DLD1 (cell line): Measurements from ENCODE around the gene NBR1.
"Not testable (repeated sequence)": the region's sequence is repeated elsewhere in the genome, so short reads cannot be mapped to it uniquely, and the experiment has no call there.

Experiments
- in situ Hi-C: cut with HindIII; loops from 2 replicates; pipeline ENCODE4 v1.10.0; 2017; ENCODE audit warnings: low sequenced_read_pairs

The NBR1 gene

GRCh38 chr17:43212641-43213490, 41.9 kb downstream of the NBR1 start:
- in situ Hi-C loops: no loop called here

DNA sequence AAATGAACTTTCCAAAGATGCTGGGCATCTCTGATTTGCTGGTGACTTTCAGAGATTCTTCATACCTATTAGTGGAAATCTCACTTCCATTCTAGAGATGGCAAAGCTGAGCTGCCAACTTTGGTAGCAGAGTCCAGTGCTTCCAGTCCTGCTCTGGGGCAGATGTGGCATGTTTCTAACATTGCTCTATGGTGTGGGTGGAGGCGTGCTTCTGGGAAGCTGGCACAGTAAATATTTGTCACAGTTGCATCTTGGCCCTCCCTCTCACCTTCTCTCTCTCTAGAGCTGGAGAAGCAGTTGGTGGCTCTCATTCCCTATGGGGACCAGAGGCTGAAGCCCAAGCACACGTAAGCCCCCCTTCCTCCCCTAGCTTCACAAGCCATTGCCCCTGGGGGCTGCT, 42.5 kb downstream of the NBR1 start:
- in situ Hi-C loops: no loop called here

GRCh38 chr17:43215341-43215740, 44.3 kb downstream of the NBR1 start:
- in situ Hi-C loops: no loop called here

DNA sequence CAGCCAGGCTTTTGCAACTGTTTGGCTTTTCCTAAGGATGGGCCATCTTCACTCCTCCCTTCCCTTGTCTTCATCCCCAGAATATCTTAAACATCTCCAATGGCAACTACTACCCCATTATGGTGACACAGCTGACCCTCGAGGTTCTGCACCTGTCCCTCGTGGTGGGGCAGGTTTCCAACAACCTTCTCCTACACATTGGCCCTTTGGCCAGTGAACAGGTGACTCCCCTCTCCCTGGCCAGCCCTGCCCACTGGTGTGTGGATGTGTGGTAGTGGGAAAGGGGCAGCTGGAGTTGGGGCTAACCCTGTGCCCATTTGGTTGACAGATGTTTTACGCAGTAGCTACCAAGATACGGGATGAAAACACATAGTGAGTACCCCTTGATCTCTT, 45.4 kb downstream of the NBR1 start:
- in situ Hi-C loops: no loop called here

- in situ Hi-C loops: no loop called here
Observed at GRCh38 chr17:43216762-43217613, 46.0 kb downstream of the NBR1 start.

DNA sequence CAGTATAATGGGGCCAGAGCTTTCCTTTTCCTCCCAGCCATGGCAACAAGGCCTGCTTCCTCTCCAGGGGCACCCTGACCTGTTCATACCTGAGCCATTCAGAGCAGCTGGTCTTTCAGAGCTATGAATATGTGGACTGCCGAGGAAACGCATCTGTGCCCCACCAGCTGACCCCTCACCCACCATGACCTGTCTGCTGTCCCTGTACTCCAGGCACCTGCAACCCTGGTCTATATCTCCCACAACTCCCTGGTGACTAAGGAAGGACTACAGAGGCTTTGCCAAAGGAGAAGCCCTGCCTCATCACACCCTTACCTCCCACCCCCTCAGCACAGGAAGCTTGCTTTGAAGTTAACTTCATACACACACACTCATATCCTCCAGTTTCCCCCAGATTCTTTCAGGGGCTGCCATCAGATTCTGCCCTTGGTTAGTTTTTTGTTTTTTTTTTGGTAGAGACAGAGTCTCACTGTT, 46.6 kb downstream of the NBR1 start:
- in situ Hi-C loops: no loop called here

GRCh38 chr17:43219001-43219400, 48.0 kb downstream of the NBR1 start:
- in situ Hi-C loops: no loop called here

- in situ Hi-C loops: no loop called here
Observed at GRCh38 chr17:43219746-43220380, 48.8 kb downstream of the NBR1 start.

GRCh38 chr17:43220511-43221125, 49.6 kb downstream of the NBR1 start:
- in situ Hi-C loops: no loop called here

- in situ Hi-C loops: no loop called here
Observed at GRCh38 chr17:43224146-43224705, 53.2 kb downstream of the NBR1 start.

- in situ Hi-C loops: no loop called here
Observed at GRCh38 chr17:43226393-43226792, 55.4 kb downstream of the NBR1 start.

DNA sequence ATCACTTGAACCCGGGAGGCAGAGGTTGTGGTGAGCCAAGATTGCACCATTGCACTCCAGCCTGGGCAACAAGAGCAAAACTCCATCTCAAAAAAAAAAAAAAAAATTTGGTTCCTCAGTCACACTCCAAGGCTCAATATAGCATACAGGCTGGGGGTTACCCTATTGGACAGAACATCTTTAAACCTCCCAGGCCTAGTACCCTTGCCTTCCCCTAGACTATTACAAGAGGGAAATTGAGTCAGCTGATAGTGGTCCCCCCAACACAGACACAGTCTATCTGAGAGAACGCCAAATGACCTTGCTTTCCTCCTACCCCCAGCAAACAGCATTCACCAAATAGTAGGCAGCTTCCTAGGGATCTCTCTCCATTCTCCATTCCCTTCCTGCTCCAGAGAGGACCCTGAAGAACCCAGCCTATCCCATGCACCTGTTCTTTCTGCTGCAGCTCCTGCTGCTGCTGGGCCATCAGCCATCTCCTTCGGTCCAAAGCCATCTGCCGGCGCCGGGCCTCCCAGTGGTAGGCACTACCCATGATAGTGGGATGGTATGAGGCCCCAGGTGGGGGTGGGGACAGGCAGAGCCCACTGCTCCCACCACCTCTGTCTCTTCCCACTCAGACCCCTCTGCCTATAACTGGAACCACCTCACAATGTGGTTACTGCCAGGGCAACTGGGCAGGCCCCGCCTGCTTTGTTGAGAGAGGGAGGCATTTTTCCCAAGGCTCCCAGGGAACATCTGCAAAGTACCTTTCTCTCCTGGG, 57.2 kb downstream of the NBR1 start, which contains the start of gene CCDC200:
Gene CCDC200 (minus strand): TSS at position 604 of the 763 bp plus-strand sequence. CDS start 69 bp downstream, at position 535.
- in situ Hi-C loops: not testable (repeated sequence)

- in situ Hi-C loops: not testable (repeated sequence)
Observed at GRCh38 chr17:43231205-43232020, 60.4 kb downstream of the NBR1 start.

DNA sequence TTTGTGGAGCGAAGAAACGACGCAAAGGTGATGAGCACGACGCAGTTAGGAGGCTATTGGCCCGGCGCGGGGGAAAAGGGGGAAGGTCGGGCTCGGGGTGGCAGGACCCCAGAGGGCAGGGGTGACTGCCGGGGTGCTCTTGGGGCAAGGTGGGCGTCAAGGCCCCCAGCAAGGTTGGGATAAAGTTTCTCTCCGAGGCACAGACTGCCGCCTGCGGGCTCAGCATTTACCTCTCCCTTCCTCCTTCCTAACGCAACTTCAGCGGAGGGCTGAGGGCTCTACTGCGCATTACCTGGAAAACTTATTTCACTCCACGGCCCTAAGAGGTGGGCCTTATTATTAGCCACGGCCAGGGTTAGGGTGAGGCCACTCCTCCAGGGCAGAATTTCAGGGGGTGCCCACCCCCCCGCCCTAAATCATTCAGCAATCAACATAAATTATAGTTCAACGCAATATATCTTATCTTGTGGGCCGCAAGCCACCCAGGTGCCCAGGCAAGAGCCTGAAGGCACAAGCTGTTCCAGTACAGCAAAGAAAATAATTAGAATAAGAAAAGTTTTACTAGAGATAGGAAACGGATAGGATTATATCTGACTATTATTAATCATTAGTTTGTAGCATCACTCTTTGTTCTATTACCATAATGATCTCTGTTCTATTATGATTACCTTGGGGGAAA, 61.1 kb downstream of the NBR1 start:
- in situ Hi-C loops: not testable (repeated sequence)

GRCh38 chr17:43233263-43233662, 62.2 kb downstream of the NBR1 start:
- in situ Hi-C loops: not testable (repeated sequence)

GRCh38 chr17:43233877-43234276, 62.9 kb downstream of the NBR1 start, which contains the start of gene RNU2-1:
RNU2-1 (minus strand) TSS chr17:43233977.
- in situ Hi-C loops: not testable (repeated sequence)

DNA sequence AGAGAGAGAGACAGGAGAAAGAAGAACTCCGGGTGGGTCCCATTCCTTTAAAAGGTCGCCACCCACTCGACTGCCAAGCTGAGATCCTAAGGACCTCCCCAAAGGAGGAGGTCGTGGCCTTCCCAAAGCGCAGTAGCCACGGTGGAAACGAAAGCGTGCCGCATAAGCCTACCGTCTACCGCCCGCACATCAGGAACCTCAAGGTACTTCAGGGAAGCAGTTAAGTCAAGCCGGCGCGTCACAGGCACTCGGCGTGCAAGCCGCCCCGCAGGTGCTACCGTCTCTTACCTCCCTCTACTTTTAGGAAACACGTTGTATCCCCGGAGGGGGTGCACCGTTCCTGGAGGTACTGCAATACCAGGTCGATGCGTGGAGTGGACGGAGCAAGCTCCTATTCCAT, 68.6 kb downstream of the NBR1 start:
- in situ Hi-C loops: not testable (repeated sequence)
